Sigmoid colon (tissue), 3 donors: ENCODE data around the gene PPME1.

Experiments
- POLR2A ChIP-seq, 2 donors: fragments of 450-650 bp; IDR thresholded peaks; one replicate each; pipeline ENCODE4 v1.6.1; 2016; ENCODE audit warnings: antibody characterized with exemption in 2 of 2, mild to moderate bottlenecking in 2 of 2, moderate library complexity in 2 of 2
- TF ChIP-seq, protein P1 (sequence below), 4 experiments: fragments of 450-650 bp in 3 of 4; fragments of 200-600 bp in 1 of 4; IDR thresholded peaks; one replicate each; pipeline ENCODE4 v1.5.1; 2016 to 2019; ENCODE audit warnings: antibody characterized with exemption in 4 of 4, mild to moderate bottlenecking in 3 of 4, moderate library complexity in 2 of 4

DNA sequence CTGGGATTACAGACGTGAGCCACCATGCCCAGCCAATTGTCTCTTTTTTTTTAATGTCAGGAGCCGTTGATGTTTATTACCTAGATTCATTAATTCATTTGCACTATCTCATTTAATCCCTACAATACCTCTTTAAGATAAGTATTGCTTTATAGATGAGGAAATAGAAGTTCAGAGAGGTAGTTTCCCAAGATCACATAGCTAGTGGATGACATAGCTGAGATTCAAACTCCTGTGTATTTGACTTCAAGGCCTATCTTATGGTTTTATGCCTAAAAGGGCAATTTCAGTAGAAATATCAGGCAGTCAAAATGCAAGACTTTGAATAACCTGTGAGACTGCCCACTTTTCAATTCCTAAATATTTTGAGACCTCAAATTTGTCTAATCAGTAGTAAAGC lies 66.5 kb downstream of the PPME1 start:
- no peak for TF ChIP-seq POLR2A (IDR thresholded peaks at IDR 0.05)
- TF ChIP-seq, protein P1, sequence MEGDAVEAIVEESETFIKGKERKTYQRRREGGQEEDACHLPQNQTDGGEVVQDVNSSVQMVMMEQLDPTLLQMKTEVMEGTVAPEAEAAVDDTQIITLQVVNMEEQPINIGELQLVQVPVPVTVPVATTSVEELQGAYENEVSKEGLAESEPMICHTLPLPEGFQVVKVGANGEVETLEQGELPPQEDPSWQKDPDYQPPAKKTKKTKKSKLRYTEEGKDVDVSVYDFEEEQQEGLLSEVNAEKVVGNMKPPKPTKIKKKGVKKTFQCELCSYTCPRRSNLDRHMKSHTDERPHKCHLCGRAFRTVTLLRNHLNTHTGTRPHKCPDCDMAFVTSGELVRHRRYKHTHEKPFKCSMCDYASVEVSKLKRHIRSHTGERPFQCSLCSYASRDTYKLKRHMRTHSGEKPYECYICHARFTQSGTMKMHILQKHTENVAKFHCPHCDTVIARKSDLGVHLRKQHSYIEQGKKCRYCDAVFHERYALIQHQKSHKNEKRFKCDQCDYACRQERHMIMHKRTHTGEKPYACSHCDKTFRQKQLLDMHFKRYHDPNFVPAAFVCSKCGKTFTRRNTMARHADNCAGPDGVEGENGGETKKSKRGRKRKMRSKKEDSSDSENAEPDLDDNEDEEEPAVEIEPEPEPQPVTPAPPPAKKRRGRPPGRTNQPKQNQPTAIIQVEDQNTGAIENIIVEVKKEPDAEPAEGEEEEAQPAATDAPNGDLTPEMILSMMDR (IDR thresholded peaks at IDR 0.05), result no peak
